Hematopoietic multipotent progenitor cell treated with erythropoietin and hydrocortisone succinate and interleukin-3 and kit ligand, for 17 days (in vitro differentiated cells): ENCODE results near the gene NRG2.

ENCODE experiments used
- DNase-seq: peaks from one replicate; pipeline ENCODE4 v3.0.0-alpha.2; 2015; ENCODE audit warnings: low spot score

Gene NRG2

DNA sequence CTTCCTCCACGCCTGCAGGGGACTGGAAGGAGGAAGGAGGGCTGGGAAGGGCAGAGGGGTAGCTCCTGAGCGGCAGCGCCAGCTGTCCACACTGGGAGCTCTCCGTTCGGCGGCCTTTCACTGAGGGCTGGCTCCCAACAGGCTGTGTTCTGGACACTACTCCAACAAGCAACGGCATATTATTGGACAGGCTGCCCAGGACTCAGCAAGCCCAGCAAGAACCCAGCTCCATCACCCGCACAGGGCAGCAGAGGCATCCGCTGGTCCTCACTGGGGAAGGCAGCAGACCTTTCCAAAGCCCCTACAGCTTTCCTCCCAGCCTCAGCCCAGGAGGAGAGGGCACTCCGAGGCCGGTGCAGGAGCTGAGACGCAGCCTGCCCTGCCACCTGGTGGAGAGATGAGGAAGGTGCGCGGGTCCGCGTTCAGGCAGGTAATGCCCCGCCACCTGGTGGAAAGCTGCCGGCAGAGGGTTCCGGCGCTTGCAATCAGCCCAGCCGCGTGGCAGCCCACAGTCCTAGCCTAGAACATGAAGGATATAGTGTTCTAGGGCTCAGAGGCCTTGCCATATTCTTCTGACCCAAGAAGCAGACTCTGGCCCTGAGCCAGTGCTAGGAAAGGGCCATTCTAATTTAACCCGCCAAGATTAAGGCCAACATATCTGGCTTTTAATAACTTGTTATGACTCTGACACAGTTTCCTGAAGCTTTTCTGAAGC lies 74.4 kb downstream of the NRG2 start:
- peak; percentile 56 for DNase-seq

DNA sequence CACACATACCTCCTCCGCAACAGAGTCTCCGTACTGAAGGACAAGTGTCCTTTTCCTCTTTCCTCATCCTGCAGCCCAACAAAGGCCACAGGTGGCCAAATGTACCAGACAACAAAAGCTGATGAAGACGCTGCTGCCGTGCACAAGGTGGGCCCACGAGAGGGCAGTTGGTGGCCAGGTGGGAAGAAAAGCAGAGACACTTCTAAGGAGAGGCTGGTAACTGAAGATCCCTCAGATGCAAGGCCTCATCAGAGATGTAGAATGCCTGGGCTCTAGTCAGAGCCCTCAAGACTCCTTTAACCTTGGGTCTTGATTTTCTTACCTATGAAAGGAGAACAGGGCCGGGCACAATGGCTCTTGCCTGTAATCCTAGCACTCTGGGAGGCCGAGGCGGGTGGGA lies 75.7 kb downstream of the NRG2 start:
- DNase-seq, result no peak

DNA sequence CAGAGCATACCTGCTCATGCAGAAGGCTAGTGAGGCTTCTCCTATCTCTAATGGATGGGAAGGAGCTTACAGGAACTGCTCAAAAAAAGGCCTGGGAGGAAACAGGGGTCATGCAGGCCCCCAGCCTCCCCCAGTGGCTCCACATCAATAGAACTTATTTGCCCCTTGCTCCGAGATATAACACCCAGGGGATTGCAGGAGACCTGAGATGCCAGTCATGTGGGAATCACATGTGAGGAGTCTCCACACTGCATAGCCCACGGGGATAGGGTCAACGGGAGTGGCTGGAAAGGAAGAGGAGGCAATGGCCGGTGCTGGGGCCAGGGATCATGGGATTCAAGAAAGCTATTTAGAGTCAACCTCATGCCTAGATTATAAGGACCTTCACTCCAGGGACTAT lies 76.2 kb downstream of the NRG2 start:
- no peak for DNase-seq

- no peak for DNase-seq
These were observed 78.0 kb downstream of the NRG2 start for GRCh38 chr5:139964994-139965565.

- no peak for DNase-seq
These were observed 78.7 kb downstream of the NRG2 start for GRCh38 chr5:139964266-139964993.

GRCh38 chr5:139962445-139962844 lies 80.7 kb downstream of the NRG2 start:
- no peak for DNase-seq

- no peak for DNase-seq
These were observed 81.5 kb downstream of the NRG2 start for GRCh38 chr5:139961435-139962157.

GRCh38 chr5:139960723-139961383 lies 82.2 kb downstream of the NRG2 start:
- DNase-seq, result no peak

GRCh38 chr5:139958432-139959148 lies 84.5 kb downstream of the NRG2 start:
- no peak for DNase-seq

- DNase-seq, result no peak
These were observed 86.8 kb downstream of the NRG2 start for GRCh38 chr5:139956342-139956741.

DNA sequence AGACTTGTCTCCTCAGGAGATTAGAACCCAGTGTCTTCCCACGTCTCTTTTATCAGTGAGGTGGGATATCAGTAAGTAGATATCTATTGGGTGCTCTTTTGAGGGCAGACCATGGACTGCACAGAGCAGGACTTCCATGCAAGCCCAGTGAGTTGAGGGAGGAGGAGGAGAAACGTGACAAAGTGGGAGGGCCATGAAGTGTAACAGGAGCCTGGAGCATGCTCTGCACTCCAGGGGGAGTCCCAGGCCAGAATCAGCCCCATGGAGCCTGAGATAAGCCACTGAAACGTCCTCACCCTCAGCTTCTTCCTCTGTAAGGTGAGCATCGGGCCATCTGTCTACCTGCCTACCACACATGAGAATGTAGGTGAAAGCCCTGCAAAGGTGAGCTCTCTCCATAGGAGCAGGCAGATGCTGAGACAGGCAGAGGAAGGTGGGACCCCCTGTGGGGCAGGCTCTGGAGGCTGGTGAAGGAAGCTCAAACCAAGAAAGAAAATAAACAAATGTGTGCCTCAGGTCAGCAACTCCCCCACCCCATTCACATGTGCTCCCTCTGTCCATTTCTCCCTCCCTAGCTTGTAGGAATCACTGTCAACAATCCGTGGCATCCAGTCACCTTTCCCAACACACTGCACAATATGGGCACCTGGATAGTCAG lies 87.4 kb downstream of the NRG2 start:
- no peak for DNase-seq

- DNase-seq, result no peak
These were observed 88.0 kb downstream of the NRG2 start for GRCh38 chr5:139955053-139955605.

DNA sequence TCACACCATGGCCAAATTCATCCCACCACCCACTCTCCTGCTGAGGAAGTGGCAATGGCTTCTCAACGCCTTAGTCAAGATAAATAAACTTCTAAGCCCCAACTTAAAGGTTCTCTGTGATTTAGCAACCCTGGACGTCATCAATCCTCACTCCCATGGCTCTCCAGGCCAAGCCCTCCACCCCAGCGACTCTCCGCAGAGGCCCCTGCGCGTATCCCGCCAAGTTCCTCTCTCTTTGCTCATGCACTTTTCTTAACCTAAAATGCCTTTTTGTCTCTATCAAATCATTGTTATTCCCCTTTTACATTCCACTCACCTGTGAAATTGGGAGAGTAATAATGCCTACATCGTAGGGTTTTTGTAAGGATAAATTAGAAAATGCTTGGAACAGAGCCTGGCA lies 88.6 kb downstream of the NRG2 start:
- no peak for DNase-seq

DNA sequence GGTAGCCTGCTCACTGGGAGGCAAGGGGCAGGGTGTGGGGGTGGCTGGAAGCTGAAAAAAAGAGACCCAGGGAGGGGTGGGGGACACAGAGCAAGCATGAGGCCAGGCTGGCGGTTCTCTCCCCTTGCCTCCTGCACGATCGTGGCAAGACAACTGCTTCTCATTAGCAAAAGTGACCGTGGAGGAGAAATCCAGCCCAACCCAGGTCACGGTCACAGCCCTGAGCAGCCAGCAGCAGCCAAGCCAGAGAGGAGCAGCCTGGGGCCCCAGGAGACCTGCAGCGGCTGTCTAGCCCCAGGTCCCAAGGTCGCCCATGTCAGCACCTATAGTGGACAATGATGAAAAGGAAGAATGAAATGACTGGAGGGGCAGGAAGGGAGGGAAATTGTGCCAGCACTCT lies 89.1 kb downstream of the NRG2 start:
- DNase-seq, result no peak

- DNase-seq, result no peak
These were observed 90.5 kb downstream of the NRG2 start for GRCh38 chr5:139952574-139952973.

DNA sequence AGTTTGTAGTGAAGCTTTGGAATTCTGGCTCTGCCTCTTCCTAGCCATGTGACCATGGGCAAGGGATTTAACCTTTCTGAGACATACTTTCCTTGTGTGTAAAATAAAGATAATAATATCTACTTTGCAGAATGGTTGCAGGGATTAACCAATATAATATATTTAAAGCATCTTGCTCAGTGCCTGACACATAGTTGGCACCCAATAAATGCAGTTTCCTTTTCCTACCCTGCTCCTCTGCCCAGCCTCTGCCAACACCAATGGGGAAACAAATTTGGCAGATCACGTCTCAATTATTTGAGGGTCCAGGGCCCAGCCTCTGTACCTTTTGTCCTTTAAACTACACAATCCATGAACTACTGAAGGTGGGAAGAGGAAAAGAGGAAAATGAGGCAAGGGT lies 91.1 kb downstream of the NRG2 start:
- DNase-seq, result no peak

DNA sequence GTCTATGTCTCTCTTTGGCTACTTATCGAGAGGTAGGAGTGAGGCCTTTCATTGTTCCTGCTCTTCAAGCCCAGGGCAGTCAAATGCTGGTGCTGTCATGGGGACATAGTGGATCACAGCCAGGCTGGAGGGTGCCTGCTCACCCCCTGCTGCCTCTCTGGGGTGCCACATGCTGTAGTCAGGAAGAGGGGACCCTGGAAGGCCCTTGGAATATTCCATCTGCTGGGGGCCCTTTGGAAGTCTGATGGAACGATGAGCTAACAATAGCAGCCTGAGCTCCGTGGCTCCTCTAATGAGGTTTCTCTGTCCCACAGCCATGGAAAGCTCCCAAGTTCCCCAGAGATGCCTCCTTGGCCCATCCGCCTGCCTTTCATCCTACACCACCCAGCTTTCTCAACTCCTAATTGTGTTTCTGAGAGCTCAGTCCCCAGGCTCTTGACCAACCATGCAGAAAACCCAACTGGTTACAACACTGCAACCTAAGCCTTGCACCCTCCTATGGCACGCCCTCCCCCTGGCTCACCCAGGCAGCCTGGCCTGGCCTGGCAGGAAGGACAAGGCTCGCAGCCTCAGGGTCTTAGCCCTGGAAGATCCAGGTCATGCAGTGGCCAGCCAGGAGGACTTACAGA lies 91.7 kb downstream of the NRG2 start:
- DNase-seq, result no peak

DNA sequence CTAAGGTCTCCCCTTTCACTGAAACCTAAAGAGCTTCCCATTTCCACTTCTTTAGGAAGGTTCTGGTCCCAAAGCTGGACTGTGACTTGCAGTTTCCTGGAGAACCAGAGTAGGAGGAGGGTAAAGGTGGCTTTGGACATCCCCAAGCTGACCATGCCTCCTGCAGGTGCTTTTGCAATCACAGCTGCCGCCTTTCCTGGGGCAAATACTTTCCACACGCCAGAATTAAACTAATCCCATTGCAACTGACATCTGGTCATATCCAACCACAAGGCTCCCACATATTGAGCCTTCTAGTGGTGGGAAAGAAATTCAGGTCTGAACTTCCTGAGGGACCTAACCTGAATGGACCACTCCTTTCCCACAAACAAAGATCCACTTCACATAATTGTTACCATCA lies 92.7 kb downstream of the NRG2 start:
- DNase-seq, result no peak

DNA sequence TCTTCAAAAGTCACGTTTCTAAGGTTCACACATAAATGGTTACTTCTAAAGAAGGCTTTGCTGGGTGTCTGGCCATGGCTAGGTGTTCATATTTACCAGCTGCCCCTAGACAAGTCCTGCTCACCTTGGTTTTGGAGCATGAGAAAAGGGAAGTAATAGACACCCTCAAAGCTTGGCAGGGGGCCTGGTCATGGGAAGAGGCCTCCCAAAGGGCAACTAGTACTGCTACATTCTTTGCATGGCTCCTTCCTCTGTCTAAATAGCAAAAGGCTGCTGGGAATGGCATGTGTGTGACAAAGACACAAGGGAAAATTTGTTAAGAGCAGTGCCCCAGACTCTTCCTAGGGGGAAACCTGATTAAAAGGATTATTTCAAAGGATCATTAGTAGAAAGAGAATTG lies 93.4 kb downstream of the NRG2 start:
- no peak for DNase-seq

DNA sequence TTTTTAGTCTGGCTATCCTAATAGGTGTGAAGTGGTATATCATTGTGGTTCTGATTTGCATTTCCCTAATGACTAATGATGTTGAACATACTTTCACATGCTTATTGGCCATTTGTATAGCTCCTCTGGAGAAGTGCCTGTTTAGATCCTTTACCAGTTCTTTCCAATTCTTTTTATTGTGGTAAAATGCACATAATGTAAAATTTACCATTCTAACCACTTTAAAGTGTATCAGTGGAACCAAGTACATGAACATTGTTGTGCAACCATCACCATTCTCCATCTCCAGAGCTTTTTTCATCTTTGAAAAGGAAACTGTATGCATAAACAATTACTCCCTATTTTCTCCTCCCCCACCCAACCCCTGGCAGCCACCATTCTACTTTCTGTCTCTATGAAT lies 95.4 kb downstream of the NRG2 start:
- no peak for DNase-seq
